Measurements from ENCODE around the gene CECR2. TPM values are rescaled to one million over a fixed set of nuclear protein-coding genes. Genes with fewer than 3 reads are reported as not detected.

CECR2 gene
- total and polyA plus RNA-seq, 2 of the 8 experiments (the other 6 are each of a cell fraction or from before 2014, with no cell fraction given) = 18.3 to 123 TPM

- TF ChIP-seq CHD7 (IDR thresholded peaks at IDR 0.05; ENCODE audit: insufficient replicate concordance, low read length) = no peak
These were observed 2.4 kb upstream of the CECR2 start (continued) for GRCh38 chr22:17366830-17367229.
